Measurements from ENCODE around the gene CYSRT1. TPM values are rescaled to one million over a fixed set of nuclear protein-coding genes. Genes with fewer than 3 reads are reported as not detected.

CYSRT1 gene
- total RNA-seq, 2 experiments from 2014 or later: 0.17 to 0.26 TPM

Other genes with a start within 250 kb of the CYSRT1 start
- gene PTGDS, start 247.7 kb upstream of the CYSRT1 start, total RNA-seq: not detected
- not detected for gene LCNL1, start 242.2 kb upstream of the CYSRT1 start, total RNA-seq
- gene PAXX, start 232.8 kb upstream of the CYSRT1 start, total RNA-seq: 10 to 100 TPM; 75.9 to 76.8 TPM
- not detected for gene CLIC3, start 228.6 kb upstream of the CYSRT1 start, total RNA-seq
- 1 to 10 TPM; 4.1 to 4.7 TPM for gene ABCA2, start 196.9 kb upstream of the CYSRT1 start, total RNA-seq
- gene FUT7, start 193.1 kb upstream of the CYSRT1 start, total RNA-seq: not detected
- gene NPDC1, start 179.0 kb upstream of the CYSRT1 start, total RNA-seq: 10 to 100 TPM; 14.2 to 15.9 TPM
- not detected for gene ENTPD2, start 171.1 kb upstream of the CYSRT1 start, total RNA-seq
- gene SAPCD2, start 154.6 kb upstream of the CYSRT1 start, total RNA-seq: 1 to 10 TPM; 3.8 to 3.9 TPM
- gene UAP1L1, start 147.7 kb upstream of the CYSRT1 start, total RNA-seq: 1 to 10 TPM; 2.6 to 3.4 TPM
- 10 to 100 TPM; 18.7 to 18.9 TPM for gene MAN1B1, start 138.2 kb upstream of the CYSRT1 start, total RNA-seq
- gene DPP7, start 110.4 kb upstream of the CYSRT1 start, total RNA-seq: 100 to 1,000 TPM; 162 to 167 TPM
- under 1 TPM in 1 of 2 experiments, not detected in 1; 0.35 TPM for gene GRIN1, start 86.0 kb upstream of the CYSRT1 start, total RNA-seq
- gene LRRC26, start 55.1 kb upstream of the CYSRT1 start, total RNA-seq: not detected
- gene TMEM210, start 53.1 kb upstream of the CYSRT1 start, total RNA-seq: not detected
- gene ANAPC2, start 36.6 kb upstream of the CYSRT1 start, total RNA-seq: 10 to 100 TPM; 34.8 to 36.6 TPM
- 10 to 100 TPM; 48.2 to 49.9 TPM for gene SSNA1, start 36.5 kb upstream of the CYSRT1 start, total RNA-seq
- 1 to 10 TPM; 2.1 to 2.6 TPM for gene TPRN, start 24.4 kb upstream of the CYSRT1 start, total RNA-seq
- gene TMEM203, start 19.5 kb upstream of the CYSRT1 start, total RNA-seq: 10 to 100 TPM; 21.8 to 23.2 TPM
- 10 to 100 TPM; 25.3 to 26.1 TPM for gene NDOR1, start 19.5 kb upstream of the CYSRT1 start, total RNA-seq
- gene RNF208, start 2.9 kb upstream of the CYSRT1 start, total RNA-seq: 1 to 10 TPM; 4.9 to 5.0 TPM
- not detected for gene RNF224, start 2.3 kb downstream of the CYSRT1 start, total RNA-seq
- not detected for gene SLC34A3, start 5.7 kb downstream of the CYSRT1 start, total RNA-seq
- gene TUBB4B, start 16.1 kb downstream of the CYSRT1 start, total RNA-seq: 100 to 1,000 TPM; 193 to 196 TPM
- not detected for gene STPG3, start 26.1 kb downstream of the CYSRT1 start, total RNA-seq
- gene NELFB, start 30.2 kb downstream of the CYSRT1 start, total RNA-seq: 10 to 100 TPM; 47.0 to 47.1 TPM
- 1 to 10 TPM in 1 of 2 experiments, under 1 TPM in 1; 0.93 to 1.1 TPM for gene TOR4A, start 52.6 kb downstream of the CYSRT1 start, total RNA-seq
- gene NRARP, start 77.1 kb downstream of the CYSRT1 start, total RNA-seq: 1 to 10 TPM; 1.8 to 2.2 TPM
- 10 to 100 TPM; 11.2 to 12.7 TPM for gene EXD3, start 198.0 kb downstream of the CYSRT1 start, total RNA-seq
- 1 to 10 TPM; 1.0 to 1.2 TPM for gene NOXA1, start 198.2 kb downstream of the CYSRT1 start, total RNA-seq
- not detected for gene ENTPD8, start 216.2 kb downstream of the CYSRT1 start, total RNA-seq
- 10 to 100 TPM; 33.2 to 35.7 TPM for gene NSMF, start 234.2 kb downstream of the CYSRT1 start, total RNA-seq